ENCODE data around the gene IFNAR1. TPM values are rescaled to one million over a fixed set of nuclear protein-coding genes. Genes with fewer than 3 reads are reported as not detected.
A peak's percentile ranks its signal among the peaks of the same experiment; 100 is the strongest.
"Not testable (repeated sequence)": the region's sequence is repeated elsewhere in the genome, so short reads cannot be mapped to it uniquely, and the experiment has no call there.

IFNAR1 gene
- total RNA-seq, 1 experiment from 2014 or later = 30.1 TPM

GRCh38 chr21:33350676-33351075 is 25.9 kb downstream of the IFNAR1 start:
- H3K27ac ChIP-seq = no peak overlapping the region

GRCh38 chr21:33355355-33355754 is 30.6 kb downstream of the IFNAR1 start:
- DNase-seq = no peak
- peaks cover 41% of the 10 kb centered on the region for H3K36me3 ChIP-seq
- H3K4me3 ChIP-seq = no peak overlapping the region
- H3K4me1 ChIP-seq = peaks cover 19% of the 10 kb centered on the region
- peak overlapping the region; percentile 53 for H3K27ac ChIP-seq
- H3K27me3 ChIP-seq = no peaks in the 10 kb centered on the region
- no peaks in the 10 kb centered on the region for H3K9me3 ChIP-seq (replicated peaks)

More at GRCh38 chr21:33350676-33351075, 25.9 kb downstream of the IFNAR1 start:
- Histone ChIP-seq H3K4me3 (no peak overlapping the region), H3K9me3 (replicated peaks) (no peaks in the 10 kb centered on the region), H3K36me3 (peaks cover 57% of the 10 kb centered on the region), H3K4me1 (peaks cover 7% of the 10 kb centered on the region), H3K27me3 (no peaks in the 10 kb centered on the region)
- no peak for DNase-seq

GRCh38 chr21:33355996-33356395 is 31.2 kb downstream of the IFNAR1 start:
- peak; percentile 78 to 82 for DNase-seq
- Histone ChIP-seq H3K36me3 (peaks cover 36% of the 10 kb centered on the region), H3K27me3 (no peaks in the 10 kb centered on the region), H3K4me1 (peaks cover 19% of the 10 kb centered on the region), H3K4me3 (no peak overlapping the region), H3K27ac (peak overlapping the region; percentile 53), H3K9me3 (replicated peaks) (no peaks in the 10 kb centered on the region)

DNA sequence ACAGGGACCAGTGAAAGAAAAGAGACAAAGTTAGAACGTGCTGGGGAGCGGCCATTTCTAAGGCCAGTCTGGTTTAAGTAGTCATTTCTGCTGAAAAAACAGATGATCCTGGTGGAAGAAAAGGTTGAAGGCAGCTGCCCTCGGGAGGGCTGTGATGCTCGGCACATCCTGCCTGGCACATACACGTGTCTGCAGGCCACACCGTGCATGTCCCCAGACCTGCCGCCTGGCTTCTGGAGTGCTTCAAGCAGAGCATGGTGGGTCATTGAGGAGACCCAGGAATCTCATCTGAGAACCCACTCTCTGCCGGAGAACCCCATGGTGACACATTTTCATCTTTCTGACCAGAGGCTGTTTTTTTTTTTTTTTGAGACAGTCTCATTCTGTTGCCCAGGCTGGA is 32.4 kb downstream of the IFNAR1 start:
- Histone ChIP-seq H3K4me1 (peaks cover 24% of the 10 kb centered on the region), H3K36me3 (peaks cover 34% of the 10 kb centered on the region), H3K4me3 (no peak overlapping the region), H3K9me3 (replicated peaks) (no peaks in the 10 kb centered on the region), H3K27ac (peak overlapping the region; percentile 53; the same call in 1 of the 2 replicates), H3K27me3 (no peaks in the 10 kb centered on the region)
- DNase-seq = no peak

GRCh38 chr21:33359446-33359845 is 34.7 kb downstream of the IFNAR1 start:
- DNase-seq = no peak
- no peaks in the 10 kb centered on the region for H3K27me3 ChIP-seq
- H3K4me3 ChIP-seq = no peak overlapping the region
- peaks cover 20% of the 10 kb centered on the region for H3K36me3 ChIP-seq
- H3K27ac ChIP-seq = no peak overlapping the region
- H3K4me1 ChIP-seq = peaks cover 24% of the 10 kb centered on the region
- H3K9me3 ChIP-seq (replicated peaks) = no peaks in the 10 kb centered on the region

DNA sequence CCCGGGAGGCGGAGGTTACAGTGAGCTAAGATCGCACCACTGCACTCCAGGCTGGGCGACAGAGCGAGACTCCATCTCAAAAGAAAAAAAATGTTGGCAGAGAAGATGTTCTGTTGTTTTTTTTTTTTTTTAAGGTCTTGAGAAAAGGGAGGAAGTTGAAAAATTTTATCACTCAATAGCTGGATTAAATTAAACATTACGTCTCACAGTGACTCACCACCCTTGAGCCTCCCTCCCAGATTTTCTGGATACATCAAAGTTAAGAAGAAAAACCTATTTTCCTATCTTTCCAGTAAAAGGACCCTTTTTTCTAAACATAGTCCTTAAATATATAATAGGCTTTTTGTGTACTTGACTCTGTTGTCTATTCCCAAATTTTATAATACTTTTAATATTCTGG is 35.5 kb downstream of the IFNAR1 start:
- Histone ChIP-seq H3K36me3 (peaks cover 16% of the 10 kb centered on the region), H3K27me3 (no peaks in the 10 kb centered on the region), H3K4me1 (peaks cover 21% of the 10 kb centered on the region), H3K27ac (no peak overlapping the region), H3K4me3 (no peak overlapping the region), H3K9me3 (replicated peaks) (no peaks in the 10 kb centered on the region)
- DNase-seq = no peak

DNA sequence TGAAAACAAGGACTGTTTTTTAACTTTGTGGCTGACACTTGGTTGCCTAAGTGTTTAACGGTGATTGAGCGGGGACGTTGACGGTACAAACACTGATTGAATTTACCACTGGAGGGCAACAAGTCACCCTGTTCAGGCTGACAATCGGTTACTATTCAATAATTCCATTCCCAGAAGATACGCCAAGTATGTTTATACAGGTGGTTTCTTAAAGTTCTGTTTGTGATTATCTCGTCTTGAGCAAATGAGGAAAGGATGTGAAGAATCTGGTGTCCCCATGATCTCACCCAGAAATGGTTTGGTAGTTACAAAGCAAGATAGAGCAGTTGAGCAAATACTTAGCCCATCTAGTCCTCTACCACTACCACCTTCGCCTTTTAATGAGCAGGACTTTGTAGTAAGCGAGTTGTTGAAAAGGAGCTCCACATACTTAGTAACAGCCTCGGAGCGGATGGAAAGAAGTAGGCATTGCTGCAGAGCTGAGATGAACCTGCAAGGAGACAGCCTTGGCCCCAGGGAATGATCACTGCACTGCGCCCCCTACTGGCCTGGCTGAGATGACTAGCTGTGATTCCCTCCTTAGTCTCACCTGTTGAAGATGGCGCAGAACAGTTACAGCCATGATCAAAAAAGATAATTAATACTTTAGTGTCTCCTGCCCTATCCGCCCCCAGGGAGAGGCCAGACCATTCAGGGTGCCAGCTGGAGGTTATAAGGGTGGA is 36.3 kb downstream of the IFNAR1 start:
- H3K4me3 ChIP-seq = no peak overlapping the region
- H3K4me1 ChIP-seq = peaks cover 15% of the 10 kb centered on the region
- H3K9me3 ChIP-seq (replicated peaks) = no peaks in the 10 kb centered on the region
- H3K27ac ChIP-seq = no peak overlapping the region
- no peaks in the 10 kb centered on the region for H3K27me3 ChIP-seq
- peak; percentile 70 to 86 for DNase-seq
- peaks cover 13% of the 10 kb centered on the region for H3K36me3 ChIP-seq

GRCh38 chr21:33362044-33362555 is 37.3 kb downstream of the IFNAR1 start:
- H3K27ac ChIP-seq = no peak overlapping the region
- H3K27me3 ChIP-seq = no peaks in the 10 kb centered on the region
- no peak overlapping the region for H3K4me3 ChIP-seq
- DNase-seq = peak in 1 of 2 experiments; percentile 34
- H3K9me3 ChIP-seq (replicated peaks) = peaks cover 3% of the 10 kb centered on the region; the same call in 1 of the 2 replicates
- H3K36me3 ChIP-seq = peaks cover 7% of the 10 kb centered on the region; the same call in 1 of the 2 replicates
- peaks cover 5% of the 10 kb centered on the region for H3K4me1 ChIP-seq

GRCh38 chr21:33363911-33364609 is 39.3 kb downstream of the IFNAR1 start:
- H3K27ac ChIP-seq; H3K27me3 ChIP-seq; H3K9me3 ChIP-seq (replicated peaks); H3K4me3 ChIP-seq; H3K4me1 ChIP-seq; DNase-seq; H3K36me3 ChIP-seq: not testable (repeated sequence)

GRCh38 chr21:33364830-33365229 is 40.1 kb downstream of the IFNAR1 start:
- no peak overlapping the region for H3K4me3 ChIP-seq

GRCh38 chr21:33367309-33367973 is 42.7 kb downstream of the IFNAR1 start:
- H3K4me1 ChIP-seq = no peaks in the 10 kb centered on the region
- no peaks in the 10 kb centered on the region for H3K36me3 ChIP-seq
- no peak for DNase-seq
- H3K9me3 ChIP-seq (replicated peaks) = peaks cover 9% of the 10 kb centered on the region; the same call in 1 of the 2 replicates
- H3K27me3 ChIP-seq = no peaks in the 10 kb centered on the region
- no peak overlapping the region for H3K4me3 ChIP-seq
- no peak overlapping the region for H3K27ac ChIP-seq

More at GRCh38 chr21:33364830-33365229, 40.1 kb downstream of the IFNAR1 start:
- no peak for DNase-seq
- no peaks in the 10 kb centered on the region for H3K36me3 ChIP-seq
- H3K27ac ChIP-seq = no peak overlapping the region
- H3K9me3 ChIP-seq (replicated peaks) = peaks cover 9% of the 10 kb centered on the region; the same call in 1 of the 2 replicates
- no peaks in the 10 kb centered on the region for H3K27me3 ChIP-seq
- H3K4me1 ChIP-seq = peaks cover 4% of the 10 kb centered on the region; the same call in 1 of the 2 replicates

DNA sequence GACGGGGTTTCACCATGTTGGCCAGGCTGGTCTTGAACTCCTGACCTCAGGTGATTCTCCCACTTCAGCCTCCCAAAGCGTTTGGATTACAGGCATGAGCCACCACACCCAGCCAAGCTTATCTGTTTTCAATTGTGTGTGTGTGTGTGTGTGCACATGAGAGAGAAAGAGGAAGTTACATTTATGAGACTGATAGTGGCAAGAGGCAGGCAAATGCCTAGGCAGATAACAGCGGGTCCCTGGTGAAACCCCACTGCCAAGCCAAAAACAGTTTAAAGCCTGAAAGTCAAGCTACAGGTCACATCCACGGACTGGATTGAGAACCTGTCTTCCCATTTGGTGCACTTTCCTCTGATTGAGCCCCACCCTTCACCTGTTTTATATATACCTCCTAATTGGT is 43.4 kb downstream of the IFNAR1 start:
- H3K4me3 ChIP-seq = no peak overlapping the region
- peaks cover 9% of the 10 kb centered on the region; the same call in 1 of the 2 replicates for H3K9me3 ChIP-seq (replicated peaks)
- no peaks in the 10 kb centered on the region for H3K27me3 ChIP-seq
- DNase-seq = no peak
- H3K36me3 ChIP-seq = no peaks in the 10 kb centered on the region
- H3K4me1 ChIP-seq = no peaks in the 10 kb centered on the region
- no peak overlapping the region for H3K27ac ChIP-seq

DNA sequence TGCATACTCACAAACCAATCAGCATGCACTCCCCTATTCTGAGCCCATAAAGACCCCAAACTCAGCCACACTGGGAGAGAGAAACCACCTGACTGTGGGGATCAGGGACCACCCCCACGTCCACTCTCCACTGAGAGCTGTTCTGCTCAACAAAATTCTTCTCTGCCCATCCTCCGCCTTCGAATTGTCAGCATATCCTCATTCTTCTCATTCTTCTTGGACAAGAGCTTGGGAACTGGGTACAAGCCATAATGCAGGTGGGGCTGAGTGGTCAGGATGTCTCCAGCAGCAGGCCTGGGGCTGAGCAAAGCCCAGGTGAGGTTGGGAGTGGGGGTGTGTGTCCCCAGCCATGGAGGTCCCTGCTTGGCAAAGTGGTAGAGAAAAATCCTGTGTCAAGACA is 43.8 kb downstream of the IFNAR1 start:
- no peaks in the 10 kb centered on the region for H3K36me3 ChIP-seq
- H3K9me3 ChIP-seq (replicated peaks) = peaks cover 9% of the 10 kb centered on the region; the same call in 1 of the 2 replicates
- H3K4me3 ChIP-seq = no peak overlapping the region
- H3K27ac ChIP-seq = no peak overlapping the region
- H3K4me1 ChIP-seq = no peaks in the 10 kb centered on the region
- no peaks in the 10 kb centered on the region for H3K27me3 ChIP-seq
- no peak for DNase-seq

DNA sequence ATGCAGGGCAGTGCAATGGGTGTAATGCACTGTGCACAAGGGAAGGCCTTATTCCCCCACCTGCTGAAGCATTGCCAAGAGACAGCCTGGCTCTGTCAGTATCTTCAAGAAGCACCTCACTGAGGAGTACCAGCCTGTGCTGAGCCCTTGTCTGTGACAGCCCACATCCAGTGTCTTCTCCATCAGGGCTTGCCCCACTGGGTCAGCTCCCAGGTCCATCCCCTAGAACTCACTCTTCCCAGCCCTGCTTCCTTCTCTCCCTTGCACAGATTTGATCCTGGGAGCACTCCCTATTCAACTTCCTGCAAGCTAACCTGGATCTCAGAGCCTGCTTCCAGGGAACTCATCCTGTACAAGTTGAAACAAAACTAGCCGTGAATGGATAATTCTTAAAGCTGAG is 44.8 kb downstream of the IFNAR1 start:
- Histone ChIP-seq H3K27me3 (no peaks in the 10 kb centered on the region), H3K4me3 (no peak overlapping the region), H3K4me1 (no peaks in the 10 kb centered on the region), H3K27ac (no peak overlapping the region), H3K9me3 (replicated peaks) (peaks cover 9% of the 10 kb centered on the region; the same call in 1 of the 2 replicates), H3K36me3 (no peaks in the 10 kb centered on the region)
- no peak for DNase-seq

GRCh38 chr21:33370305-33370704 is 45.5 kb downstream of the IFNAR1 start:
- Histone ChIP-seq H3K4me3 (no peak overlapping the region), H3K9me3 (replicated peaks) (peaks cover 9% of the 10 kb centered on the region; the same call in 1 of the 2 replicates), H3K27ac (no peak overlapping the region), H3K27me3 (no peaks in the 10 kb centered on the region), H3K4me1 (no peaks in the 10 kb centered on the region), H3K36me3 (no peaks in the 10 kb centered on the region)
- DNase-seq = no peak
